MM.1S (cell line): Measurements from ENCODE around the gene SORCS2.

ENCODE experiments used
- CTCF ChIP-seq: fragments of 300-600 bp; sonication (generic); IDR thresholded peaks from 2 replicates; pipeline ENCODE4 v1.5.1; 2016; ENCODE audit warnings: antibody characterized with exemption, low read length, mixed read lengths
- EZH2 ChIP-seq: fragments of 300-600 bp; sonication (generic); optimal IDR thresholded peaks from 2 replicates; pipeline ENCODE3; 2017; ENCODE audit warnings: low read depth, mild to moderate bottlenecking, antibody characterized with exemption, low read length, mixed read lengths
- EZH2phosphoT487 ChIP-seq: fragments of 300-600 bp; sonication (generic); IDR thresholded peaks from 2 replicates; pipeline ENCODE4 v1.6.1; 2018; ENCODE audit warnings: antibody characterized with exemption, low read length

GRCh38 chr4:7422898-7423180, 230.5 kb downstream of the SORCS2 start:
- TF ChIP-seq CTCF, result no peak
- TF ChIP-seq EZH2phosphoT487, result no peak
- TF ChIP-seq EZH2, result no peak
